ENCODE results near the gene DYNLT4. TPM values are rescaled to one million over a fixed set of nuclear protein-coding genes. Genes with fewer than 3 reads are reported as not detected.
A peak's percentile ranks its signal among the peaks of the same experiment; 100 is the strongest.

Gene DYNLT4
- total RNA-seq, 1 experiment from 2014 or later, result 4.3 TPM

DNA sequence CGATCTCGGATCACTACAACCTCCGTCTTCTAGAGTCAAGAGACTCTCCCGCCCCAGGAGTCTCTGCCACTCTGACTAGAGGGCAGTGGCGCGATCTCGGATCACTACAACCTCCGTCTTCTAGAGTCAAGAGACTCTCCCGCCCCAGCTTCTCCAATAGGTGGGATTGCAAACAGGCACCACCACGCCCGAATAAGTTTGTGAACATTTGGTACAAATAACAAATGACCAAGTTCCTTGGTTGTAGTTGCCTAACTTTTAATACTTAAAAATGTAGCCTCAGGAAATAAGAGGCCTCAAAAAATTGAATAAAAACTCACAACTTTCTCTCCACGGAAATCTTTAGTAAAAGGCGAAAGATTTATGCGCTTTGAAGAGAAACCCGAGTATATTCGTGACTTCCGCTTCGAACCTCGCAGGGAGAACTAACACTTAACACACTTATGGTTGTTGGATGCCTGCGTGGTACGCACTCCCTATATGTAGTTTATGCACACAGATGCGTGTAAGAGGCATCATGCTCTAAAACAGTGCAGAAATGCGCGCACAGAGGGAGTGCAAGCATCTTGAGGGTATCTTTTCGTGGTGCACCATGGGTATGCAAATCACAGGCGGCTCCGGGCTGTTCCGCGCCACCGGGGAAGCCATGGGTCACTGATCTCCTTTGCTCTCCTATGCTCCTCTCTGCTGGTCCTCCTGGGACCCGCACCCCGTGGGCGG, 12.6 kb upstream of the DYNLT4 start:
- H3K9me2 ChIP-seq (ENCODE audit: insufficient read depth), result no peaks in the 10 kb centered on the region
- H4K20me1 ChIP-seq (ENCODE audit: insufficient read depth), result no peaks in the 10 kb centered on the region
- no peaks in the 10 kb centered on the region for H3K9me3 ChIP-seq (ENCODE audit: insufficient read depth, low read depth)
- H3K4me3 ChIP-seq, result peak overlapping the region; percentile 67
- TSS peak; percentile 99 for BruUV-seq (replicated peaks)
- H3K27ac ChIP-seq, result peak overlapping the region; percentile 83
- peak overlapping the region; percentile 96 for H3K4me2 ChIP-seq
- intact Hi-C loops (cut with micrococcal nuclease; ENCODE audit: unreplicated experiment), result loop anchor here (1.0 kb wide), 2 partner anchors 18 to 88 kb away; partner anchors contain the start of gene RNU5D-1
- ChIA-PET POLR2A (ENCODE audit: unreplicated experiment) (interaction anchor here (0.5 to 1.1 kb wide), 17 partner anchors 12 to 702 kb away, joined by 3 to 31 read pairs (median 4); partner anchors contain the start of genes DYNLT4, PLK3, PRDX1 and UROD), CTCF (interaction anchor here (0.6 to 1.5 kb wide), 3 partner anchors 20 to 169 kb away, joined by 3 to 10 read pairs (median 5); partner anchors contain the start of gene PLK3)
- peak overlapping the region; percentile 70 for H2AFZ ChIP-seq
- peak; percentile 84 to 98 for DNase-seq
- H3K36me3 ChIP-seq (ENCODE audit: low read depth), result no peaks in the 10 kb centered on the region
- no peaks in the 10 kb centered on the region for H3K79me2 ChIP-seq (ENCODE audit: low read depth)
- peaks cover 27% of the 10 kb centered on the region for H3K4me1 ChIP-seq (replicated peaks; ENCODE audit: insufficient read depth)
- peaks cover 37% of the 10 kb centered on the region for H3F3A ChIP-seq (ENCODE audit: insufficient read depth, low read depth)
- H3K27me3 ChIP-seq (ENCODE audit: insufficient read depth, low read depth), result no peaks in the 10 kb centered on the region
- TF ChIP-seq EZH2 (IDR thresholded peaks at IDR 0.05; ENCODE audit: low read depth), result no peak
- TF ChIP-seq, protein P1, sequence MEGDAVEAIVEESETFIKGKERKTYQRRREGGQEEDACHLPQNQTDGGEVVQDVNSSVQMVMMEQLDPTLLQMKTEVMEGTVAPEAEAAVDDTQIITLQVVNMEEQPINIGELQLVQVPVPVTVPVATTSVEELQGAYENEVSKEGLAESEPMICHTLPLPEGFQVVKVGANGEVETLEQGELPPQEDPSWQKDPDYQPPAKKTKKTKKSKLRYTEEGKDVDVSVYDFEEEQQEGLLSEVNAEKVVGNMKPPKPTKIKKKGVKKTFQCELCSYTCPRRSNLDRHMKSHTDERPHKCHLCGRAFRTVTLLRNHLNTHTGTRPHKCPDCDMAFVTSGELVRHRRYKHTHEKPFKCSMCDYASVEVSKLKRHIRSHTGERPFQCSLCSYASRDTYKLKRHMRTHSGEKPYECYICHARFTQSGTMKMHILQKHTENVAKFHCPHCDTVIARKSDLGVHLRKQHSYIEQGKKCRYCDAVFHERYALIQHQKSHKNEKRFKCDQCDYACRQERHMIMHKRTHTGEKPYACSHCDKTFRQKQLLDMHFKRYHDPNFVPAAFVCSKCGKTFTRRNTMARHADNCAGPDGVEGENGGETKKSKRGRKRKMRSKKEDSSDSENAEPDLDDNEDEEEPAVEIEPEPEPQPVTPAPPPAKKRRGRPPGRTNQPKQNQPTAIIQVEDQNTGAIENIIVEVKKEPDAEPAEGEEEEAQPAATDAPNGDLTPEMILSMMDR (conservative IDR thresholded peaks at IDR 0.05), result no peak

DNA sequence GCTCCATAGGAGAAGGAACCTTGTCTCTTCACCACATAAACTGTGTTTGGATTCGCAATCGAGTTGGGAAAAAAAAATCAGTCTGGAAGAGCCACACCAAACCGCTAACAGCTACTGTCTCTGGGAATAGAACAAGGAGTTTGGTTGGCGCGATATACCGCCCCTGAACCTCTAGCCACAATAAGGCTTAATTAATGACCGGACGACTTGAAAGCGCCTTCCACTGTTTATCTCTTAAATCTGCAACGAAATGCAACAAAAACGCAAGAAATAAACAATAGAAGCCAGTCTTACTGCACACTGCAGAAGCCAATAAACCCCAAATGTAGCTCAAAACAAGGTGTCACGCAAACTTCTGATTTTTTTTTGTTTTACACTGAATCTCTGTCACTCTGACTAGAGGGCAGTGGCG, 12.1 kb upstream of the DYNLT4 start:
- TF ChIP-seq, protein P1 (conservative IDR thresholded peaks at IDR 0.05), result peak; percentile 19; the same call in 1 of the 2 replicates
- no peak for TF ChIP-seq EZH2 (IDR thresholded peaks at IDR 0.05; ENCODE audit: low read depth)
- Histone ChIP-seq H3K36me3 (ENCODE audit: low read depth) (no peaks in the 10 kb centered on the region), H3K27ac (peak overlapping the region; percentile 83), H3K27me3 (ENCODE audit: insufficient read depth, low read depth) (no peaks in the 10 kb centered on the region), H2AFZ (peak overlapping the region; percentile 55; the same call in 1 of the 2 replicates), H3K9me2 (ENCODE audit: insufficient read depth) (no peaks in the 10 kb centered on the region), H3K4me2 (peak overlapping the region; percentile 96), H3K79me2 (ENCODE audit: low read depth) (no peaks in the 10 kb centered on the region), H4K20me1 (ENCODE audit: insufficient read depth) (no peaks in the 10 kb centered on the region), H3K4me3 (peak overlapping the region; percentile 52), H3K9me3 (ENCODE audit: insufficient read depth, low read depth) (no peaks in the 10 kb centered on the region), H3K4me1 (replicated peaks; ENCODE audit: insufficient read depth) (peaks cover 31% of the 10 kb centered on the region), H3F3A (ENCODE audit: insufficient read depth, low read depth) (peaks cover 42% of the 10 kb centered on the region)
- DNase-seq, result no peak
- CTCF ChIA-PET, result interaction anchor here (0.6 to 1.5 kb wide), 4 partner anchors 19 to 170 kb away, joined by 3 to 10 read pairs (median 4); partner anchors contain the start of genes PLK3 and RPS8
- POLR2A ChIA-PET (ENCODE audit: unreplicated experiment), result interaction anchor here (0.5 to 1.1 kb wide), 16 partner anchors 12 to 702 kb away, joined by 3 to 31 read pairs (median 4); partner anchors contain the start of genes DYNLT4, PLK3, PRDX1 and UROD
- intact Hi-C loops (cut with micrococcal nuclease; ENCODE audit: unreplicated experiment), result loop anchor here (1.0 kb wide), 1 partner anchor 18 kb away; no protein-coding TSS in a partner anchor
- no TSS peak for BruUV-seq (replicated peaks)

DNA sequence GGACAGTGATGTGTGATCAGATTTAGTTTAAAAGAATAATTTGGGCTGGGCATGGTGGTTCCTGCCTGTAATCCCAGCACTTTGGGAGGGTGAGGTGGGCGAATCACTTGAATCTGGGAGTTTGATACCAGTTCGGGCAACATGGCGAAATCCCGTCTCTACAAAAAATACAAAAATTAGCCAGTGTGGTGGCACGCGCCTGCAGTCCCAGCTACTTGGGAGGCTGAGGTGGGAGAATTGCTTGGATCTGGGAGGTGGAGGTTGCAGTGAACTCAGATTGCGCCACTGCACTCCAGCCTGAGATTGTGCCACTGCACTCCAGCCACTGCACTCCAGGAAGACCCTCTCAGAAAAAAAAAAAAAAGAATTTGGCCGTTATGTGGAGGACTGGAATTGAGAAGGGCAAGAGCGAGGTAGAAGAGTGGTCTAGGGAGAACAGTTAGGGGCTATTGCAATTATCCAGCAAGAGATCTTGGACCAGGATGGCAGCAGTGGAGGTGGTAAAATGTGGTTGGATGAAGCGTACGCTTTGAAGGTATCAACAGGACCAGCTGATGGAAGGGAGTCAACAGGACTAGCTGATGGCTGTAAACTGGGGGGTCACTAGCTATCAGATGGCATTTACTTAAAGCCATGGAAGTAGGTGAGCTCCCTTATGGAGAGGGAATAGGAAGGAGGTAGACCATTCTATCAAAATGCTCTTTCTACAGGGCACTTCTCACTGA, 10.8 kb upstream of the DYNLT4 start:
- intact Hi-C loops (cut with micrococcal nuclease; ENCODE audit: unreplicated experiment), result no loop called here
- Histone ChIP-seq H2AFZ (no peak overlapping the region), H3K79me2 (ENCODE audit: low read depth) (no peaks in the 10 kb centered on the region), H3K4me1 (replicated peaks; ENCODE audit: insufficient read depth) (peaks cover 31% of the 10 kb centered on the region), H3K4me2 (peak overlapping the region; percentile 96), H3K9me2 (ENCODE audit: insufficient read depth) (no peaks in the 10 kb centered on the region), H3K27me3 (ENCODE audit: insufficient read depth, low read depth) (no peaks in the 10 kb centered on the region), H3K9me3 (ENCODE audit: insufficient read depth, low read depth) (no peaks in the 10 kb centered on the region), H4K20me1 (ENCODE audit: insufficient read depth) (no peaks in the 10 kb centered on the region), H3K27ac (peak overlapping the region; percentile 83), H3K36me3 (ENCODE audit: low read depth) (no peaks in the 10 kb centered on the region), H3F3A (ENCODE audit: insufficient read depth, low read depth) (peaks cover 42% of the 10 kb centered on the region), H3K4me3 (peak overlapping the region; percentile 52; the same call in 1 of the 2 replicates)
- ChIA-PET CTCF (no interaction called here), POLR2A (ENCODE audit: unreplicated experiment) (interaction anchor here (0.6 kb wide), 1 partner anchor 19 kb away, joined by 5 read pairs; no protein-coding TSS in a partner anchor)
- BruUV-seq (replicated peaks), result no TSS peak
- TF ChIP-seq, protein P1 (conservative IDR thresholded peaks at IDR 0.05), result no peak
- no peak for TF ChIP-seq EZH2 (IDR thresholded peaks at IDR 0.05; ENCODE audit: low read depth)
- DNase-seq, result no peak

All from PC-9 (cell line).